Breast epithelium (tissue), 3 donors: ENCODE data around the gene DAB1.

Source experiments
- POLR2A ChIP-seq: fragments of 450-650 bp; IDR thresholded peaks from one replicate; pipeline ENCODE4 v1.6.1; 2016; ENCODE audit warnings: antibody characterized with exemption, mild to moderate bottlenecking, moderate library complexity
- POLR2AphosphoS5 ChIP-seq, 3 donors: sonication (generic); formaldehyde crosslinking; IDR thresholded peaks; one replicate each; pipeline ENCODE4 v1.6.1; 2017; ENCODE audit warnings: antibody characterized with exemption in 3 of 3
- TF ChIP-seq, protein P1 (sequence below), 3 donors: fragments of 450-650 bp; IDR thresholded peaks; one replicate each; pipeline ENCODE4 v1.5.1; 2016 to 2017; ENCODE audit warnings: antibody characterized with exemption in 3 of 3, mild to moderate bottlenecking in 3 of 3, moderate library complexity in 3 of 3

- TF ChIP-seq, protein P1, sequence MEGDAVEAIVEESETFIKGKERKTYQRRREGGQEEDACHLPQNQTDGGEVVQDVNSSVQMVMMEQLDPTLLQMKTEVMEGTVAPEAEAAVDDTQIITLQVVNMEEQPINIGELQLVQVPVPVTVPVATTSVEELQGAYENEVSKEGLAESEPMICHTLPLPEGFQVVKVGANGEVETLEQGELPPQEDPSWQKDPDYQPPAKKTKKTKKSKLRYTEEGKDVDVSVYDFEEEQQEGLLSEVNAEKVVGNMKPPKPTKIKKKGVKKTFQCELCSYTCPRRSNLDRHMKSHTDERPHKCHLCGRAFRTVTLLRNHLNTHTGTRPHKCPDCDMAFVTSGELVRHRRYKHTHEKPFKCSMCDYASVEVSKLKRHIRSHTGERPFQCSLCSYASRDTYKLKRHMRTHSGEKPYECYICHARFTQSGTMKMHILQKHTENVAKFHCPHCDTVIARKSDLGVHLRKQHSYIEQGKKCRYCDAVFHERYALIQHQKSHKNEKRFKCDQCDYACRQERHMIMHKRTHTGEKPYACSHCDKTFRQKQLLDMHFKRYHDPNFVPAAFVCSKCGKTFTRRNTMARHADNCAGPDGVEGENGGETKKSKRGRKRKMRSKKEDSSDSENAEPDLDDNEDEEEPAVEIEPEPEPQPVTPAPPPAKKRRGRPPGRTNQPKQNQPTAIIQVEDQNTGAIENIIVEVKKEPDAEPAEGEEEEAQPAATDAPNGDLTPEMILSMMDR (IDR thresholded peaks at IDR 0.05) = no peak
- TF ChIP-seq POLR2A (no peak), POLR2AphosphoS5 (IDR thresholded peaks at IDR 0.05) (no peak)
Observed at GRCh38 chr1:57067863-57068262, 356.0 kb downstream of the DAB1 start.
